Activated CD4-positive, alpha-beta T cell treated with anti-CD3 and anti-CD28 coated beads, Interleukin-10, Interleukin-2, amounts not matched to agents 100 ng/mL and 50 ng/mL, durations not matched to agents 16 hours and 8 hours (primary cell): Measurements from ENCODE around the gene HOXA3.

Experiments
- DNase-seq: peaks from one replicate; pipeline ENCODE4 v3.0.0-alpha.2; 2020

The HOXA3 gene

DNA sequence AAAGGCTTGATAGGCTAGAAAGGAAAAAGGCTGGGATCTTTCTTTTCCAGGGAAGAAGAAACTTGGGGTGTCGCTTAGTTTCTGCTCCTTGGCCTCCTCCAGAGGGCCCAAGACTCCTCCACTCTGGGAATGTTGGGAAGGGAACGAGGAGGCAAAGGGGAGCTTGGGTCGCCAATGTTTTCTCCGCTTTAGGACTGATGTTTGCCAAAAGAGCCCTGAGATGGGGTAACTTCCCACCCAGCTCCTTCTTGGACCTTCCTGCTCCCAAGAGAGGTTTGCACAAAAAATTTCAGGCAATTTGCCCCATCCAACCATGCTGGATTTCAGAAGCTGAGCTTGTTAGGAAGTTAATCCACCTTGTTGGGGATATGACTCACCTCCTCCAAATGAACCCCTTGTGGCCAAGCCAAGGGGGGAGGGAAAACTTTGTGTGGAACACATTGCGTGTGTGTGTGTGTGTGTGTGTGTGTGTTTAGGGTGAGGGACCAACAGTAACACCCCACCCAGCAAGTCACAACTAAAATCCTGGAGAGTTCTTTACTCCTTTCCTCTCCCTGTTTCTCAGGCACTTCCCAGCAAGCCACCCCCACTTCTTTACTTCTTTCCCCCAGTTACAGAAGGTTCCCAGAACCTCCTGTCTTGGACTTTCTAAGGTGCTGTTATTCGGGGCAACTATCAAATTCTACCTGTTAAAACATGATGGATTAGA, 41.2 kb downstream of the HOXA3 start:
- no peak for DNase-seq

GRCh38 chr7:27110186-27111031, 42.0 kb downstream of the HOXA3 start:
- DNase-seq = no peak

DNA sequence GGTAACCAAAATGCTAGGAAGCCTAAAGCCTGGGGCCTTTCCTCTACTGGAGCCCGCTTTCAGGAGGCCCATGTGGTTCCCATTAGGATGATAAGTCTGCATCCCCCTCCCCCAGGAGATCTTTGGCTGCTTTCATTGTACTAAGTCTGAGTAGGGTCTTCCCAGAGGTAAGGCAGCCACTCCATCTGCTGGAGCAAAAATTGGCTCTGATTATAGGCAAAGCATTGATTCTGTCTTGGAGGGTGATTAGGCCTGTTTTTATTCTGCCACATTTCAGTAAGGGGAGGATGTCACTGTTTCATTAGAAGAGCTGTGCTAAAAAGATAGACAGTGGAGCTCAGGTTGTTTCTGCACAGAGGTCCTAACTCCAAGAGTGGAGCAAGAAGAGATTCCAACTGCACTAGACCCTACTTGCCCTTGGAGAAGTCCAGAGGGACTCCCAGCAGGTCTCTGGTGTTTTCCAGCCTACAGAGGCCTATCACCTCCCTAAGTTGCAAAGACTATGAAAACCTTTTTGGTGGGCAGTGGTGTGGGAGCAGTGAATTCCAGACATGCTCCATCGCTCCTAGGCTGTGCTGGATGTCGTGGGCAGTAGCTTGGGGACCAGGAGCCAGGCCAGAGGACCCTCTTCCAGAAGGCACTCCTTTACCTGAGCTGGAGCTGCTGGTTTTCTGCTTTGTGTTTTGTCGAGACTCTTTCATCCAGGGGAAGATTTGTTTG, 42.8 kb downstream of the HOXA3 start:
- no peak for DNase-seq

DNA sequence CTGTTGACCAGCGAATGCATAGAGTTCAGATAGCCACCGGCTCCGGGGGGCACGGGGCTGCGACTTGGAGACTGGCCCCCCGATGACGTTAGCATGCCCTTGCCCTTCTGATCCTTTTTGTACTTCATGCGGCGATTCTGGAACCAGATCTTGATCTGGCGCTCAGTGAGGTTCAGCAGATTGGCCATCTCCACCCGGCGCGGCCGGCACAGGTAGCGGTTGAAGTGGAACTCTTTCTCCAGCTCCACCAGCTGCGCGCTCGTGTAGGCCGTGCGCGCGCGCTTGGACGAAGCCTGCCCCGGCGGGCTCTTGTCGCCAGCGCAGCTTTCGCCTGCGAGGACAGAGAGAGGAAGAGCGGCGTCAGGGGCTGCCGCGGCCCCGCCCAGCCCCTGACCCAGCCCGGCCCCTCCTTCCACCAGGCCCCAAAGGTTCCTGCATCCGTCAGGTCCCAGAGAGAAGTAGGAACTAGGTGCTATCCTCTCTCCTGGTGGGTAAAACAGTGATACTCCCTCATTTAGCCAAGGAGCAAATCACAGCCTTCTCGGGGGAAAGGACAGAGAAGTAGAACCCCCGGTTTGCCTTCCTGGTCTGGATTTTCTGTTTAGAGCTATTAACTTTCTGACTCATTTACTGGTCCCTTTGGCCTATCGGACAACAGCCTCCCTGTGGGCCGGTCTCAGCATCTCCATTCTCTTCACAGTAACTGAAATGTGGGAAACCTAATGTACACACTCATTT, 43.8 kb downstream of the HOXA3 start:
- no peak for DNase-seq

DNA sequence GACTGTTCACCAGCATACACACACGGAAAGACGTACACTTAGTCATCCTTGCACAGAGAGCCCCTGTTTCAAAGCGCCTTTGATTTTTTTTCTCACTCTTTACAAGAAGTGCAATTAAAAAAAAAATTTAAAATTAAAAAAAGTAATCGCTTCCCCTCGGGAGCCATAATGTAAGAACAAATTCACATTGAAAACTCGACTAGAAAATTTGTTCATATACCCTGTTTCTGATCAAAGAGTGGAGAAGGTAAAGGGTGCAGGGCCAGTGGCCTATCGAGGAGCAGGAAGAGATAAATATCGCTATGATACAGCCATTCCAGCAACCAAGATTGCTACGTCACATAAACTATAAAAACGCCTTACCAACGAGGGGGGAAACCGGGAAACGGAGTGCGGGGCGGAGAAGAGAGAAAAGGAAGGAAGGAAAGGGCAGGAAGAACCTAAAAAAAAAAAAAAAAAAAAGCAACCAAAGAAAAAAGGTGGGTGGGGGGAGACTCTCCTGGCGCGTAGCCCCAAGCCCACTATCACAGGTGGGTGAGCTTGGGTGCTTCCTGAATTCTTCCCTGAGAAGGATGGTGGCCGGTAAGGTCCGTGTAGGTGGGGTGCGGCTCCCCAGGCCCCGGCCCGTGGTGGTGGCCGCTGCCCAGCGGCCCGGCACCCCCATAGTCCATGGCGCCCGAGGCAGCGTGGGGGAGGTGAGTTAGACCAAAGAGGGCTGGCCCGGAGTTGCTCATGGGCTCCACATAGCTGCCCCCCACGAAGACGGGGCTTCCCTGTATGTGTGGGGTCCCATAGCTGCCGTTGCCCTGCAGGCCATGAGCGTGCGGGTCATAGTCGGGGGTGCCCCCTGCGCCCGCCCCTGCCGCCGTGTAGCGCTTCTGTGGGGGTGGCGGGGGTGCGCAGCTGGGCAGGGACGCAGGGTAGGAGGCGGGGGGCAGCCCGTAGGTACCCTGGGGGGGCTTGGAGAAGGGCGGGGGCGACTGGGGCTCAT, 44.7 kb downstream of the HOXA3 start:
- DNase-seq = no peak

DNA sequence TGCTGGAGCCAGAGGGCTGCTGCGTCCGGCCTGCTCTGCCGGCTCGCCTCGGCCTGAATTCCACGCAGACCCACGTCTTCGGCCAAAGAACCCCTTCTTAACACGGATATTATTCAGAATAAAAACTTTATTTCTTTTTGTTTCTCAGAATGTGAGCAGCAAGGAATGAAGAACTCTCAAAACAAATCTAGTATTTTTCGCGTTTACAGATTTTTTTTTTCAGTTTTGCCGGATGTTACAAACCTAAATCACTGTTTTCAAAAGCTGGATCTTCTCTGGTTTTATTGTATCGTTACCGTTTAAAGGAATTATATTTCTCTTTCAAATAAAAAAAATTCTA, 45.5 kb downstream of the HOXA3 start:
- no peak for DNase-seq

DNA sequence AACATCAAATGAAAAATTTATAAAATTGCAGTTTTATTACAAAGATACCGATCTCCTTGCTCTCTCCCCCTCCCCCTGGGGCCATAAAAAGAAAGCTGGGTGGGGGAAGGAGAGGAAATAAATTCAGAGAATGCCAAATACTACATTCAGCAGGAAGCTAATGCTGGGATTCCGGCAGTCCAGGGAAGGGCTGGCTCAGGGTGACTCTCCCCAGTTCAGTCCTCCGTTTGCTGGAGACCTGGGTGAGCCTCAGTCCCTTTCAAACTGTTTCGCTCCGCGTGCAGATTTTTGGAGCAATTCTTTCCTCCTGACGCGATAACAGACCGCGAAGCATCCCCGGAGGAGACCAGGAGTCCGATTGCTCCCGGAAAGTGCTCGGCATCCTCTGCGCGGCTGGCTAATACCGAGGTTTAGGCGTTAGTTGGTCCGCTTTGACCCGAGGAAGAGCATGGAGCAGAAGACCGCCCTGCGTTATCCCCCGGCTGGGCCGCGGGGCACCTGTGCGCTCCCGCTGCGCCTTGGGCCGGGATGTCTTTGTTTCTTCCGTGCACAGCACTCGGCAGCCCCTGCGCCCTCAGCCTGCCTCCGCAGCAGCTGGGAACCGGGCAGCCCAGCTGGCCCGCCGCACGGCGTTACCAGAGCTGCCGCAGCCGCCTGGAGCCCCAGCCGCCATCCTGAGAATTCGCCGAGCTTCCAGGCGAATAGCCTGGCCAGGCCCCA, 46.0 kb downstream of the HOXA3 start:
- no peak for DNase-seq

GRCh38 chr7:27105301-27106031, 46.9 kb downstream of the HOXA3 start:
- no peak for DNase-seq

DNA sequence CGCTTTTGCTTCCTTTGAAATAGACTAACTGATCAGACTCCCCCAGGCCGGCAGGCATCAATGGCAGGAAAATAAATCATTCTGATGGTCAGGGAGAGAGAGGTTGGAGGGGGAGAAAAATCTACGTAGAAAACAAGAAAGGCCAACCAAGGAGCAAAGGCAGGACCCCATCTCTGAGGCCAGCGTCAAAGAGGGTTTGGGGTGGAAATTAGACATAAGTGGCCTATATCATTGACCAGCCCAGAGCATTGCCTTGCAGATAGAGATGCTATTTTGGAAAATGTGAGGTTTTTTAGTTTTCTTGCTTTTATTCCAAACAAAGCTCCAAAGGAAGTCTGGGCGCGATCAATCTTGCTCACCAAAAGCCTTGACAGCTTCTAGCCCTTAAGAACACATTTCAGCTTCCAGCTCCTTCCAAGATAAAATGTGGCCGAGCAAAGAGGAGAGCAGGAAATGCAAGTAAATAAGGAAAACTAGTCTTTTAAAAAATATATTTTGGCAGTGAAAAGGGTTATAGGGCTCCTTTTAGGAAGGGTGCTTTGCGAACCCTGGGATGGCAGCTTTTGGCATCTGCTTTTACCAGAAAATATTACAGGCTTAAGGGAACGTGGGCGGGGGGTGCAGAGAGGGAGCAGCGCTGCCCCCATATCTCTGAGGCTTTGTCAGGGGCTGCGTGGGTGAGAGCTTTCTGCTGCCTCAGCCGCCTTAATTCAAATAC, 47.9 kb downstream of the HOXA3 start:
- no peak for DNase-seq

GRCh38 chr7:27103489-27104226, 48.7 kb downstream of the HOXA3 start:
- no peak for DNase-seq

GRCh38 chr7:27102581-27103442, 49.6 kb downstream of the HOXA3 start, which contains the start of gene HOXA2:
HOXA2 (minus strand) TSS chr7:27102683; CDS start chr7:27102500, 183 bp downstream.
- no peak for DNase-seq

- DNase-seq = no peak
These were observed 50.3 kb downstream of the HOXA3 start for GRCh38 chr7:27101957-27102580.

DNA sequence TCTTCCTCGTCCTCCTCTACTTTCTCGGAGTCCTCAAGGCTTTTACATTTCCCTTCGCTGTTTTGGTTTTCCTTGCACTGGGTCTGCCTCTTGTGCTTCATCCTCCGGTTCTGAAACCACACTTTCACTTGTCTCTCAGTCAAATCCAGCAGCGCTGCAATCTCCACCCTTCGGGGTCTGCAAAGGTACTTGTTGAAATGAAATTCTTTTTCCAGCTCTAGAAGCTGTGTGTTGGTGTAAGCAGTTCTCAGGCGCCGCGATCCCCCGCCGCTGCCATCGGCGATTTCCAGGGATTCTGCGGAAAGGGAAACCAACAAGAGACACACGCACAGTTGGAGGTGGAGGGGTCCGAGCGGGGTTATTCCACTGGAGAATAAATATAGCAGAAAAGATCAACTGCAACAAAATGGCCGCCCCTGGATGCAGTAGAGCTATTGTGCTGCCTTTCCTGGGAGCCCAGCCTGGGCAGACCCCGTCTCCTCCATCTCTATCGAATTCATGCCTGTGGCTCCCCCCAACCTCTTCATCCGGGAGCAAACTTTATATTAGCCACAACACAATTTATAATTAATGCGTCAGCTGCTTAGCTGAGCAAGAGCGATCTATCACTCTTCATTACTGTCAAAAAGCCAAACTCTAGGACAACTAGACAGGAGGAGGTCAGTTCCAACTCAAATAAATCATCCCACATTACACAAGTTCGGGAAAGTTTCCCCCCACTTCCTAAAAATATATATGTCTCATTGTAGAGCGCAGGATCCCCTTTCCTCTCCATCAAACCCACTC, 51.0 kb downstream of the HOXA3 start:
- no peak for DNase-seq

DNA sequence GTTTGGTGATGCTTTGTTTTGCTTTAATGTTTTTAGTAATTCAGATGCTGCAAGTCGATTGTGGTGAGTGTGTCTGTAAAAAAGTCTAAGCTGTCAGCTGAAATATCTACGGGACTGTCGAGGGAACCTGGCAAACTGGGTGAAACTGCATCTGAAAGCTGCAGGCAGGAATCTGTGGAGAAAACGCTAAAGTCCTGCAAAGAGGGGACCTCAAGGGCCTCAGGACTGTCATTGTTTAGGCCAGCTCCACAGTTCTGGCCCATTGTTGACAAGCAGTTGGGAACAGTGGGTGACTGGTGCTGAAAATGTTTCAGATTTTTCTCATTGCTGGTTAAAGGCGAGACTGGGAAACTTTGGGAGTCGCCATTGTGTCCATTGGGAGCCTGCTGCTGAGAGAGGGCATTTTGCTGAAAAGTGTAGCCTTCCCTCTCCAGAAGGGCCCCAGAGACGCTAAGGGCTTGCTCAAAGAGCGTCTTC, 51.7 kb downstream of the HOXA3 start:
- no peak for DNase-seq

GRCh38 chr7:27099453-27100370, 52.7 kb downstream of the HOXA3 start:
- no peak for DNase-seq
